Activated naive CD8-positive, alpha-beta T cell treated with anti-CD3 and anti-CD28 coated beads, Interleukin-2, amount 50 U/mL, for 24 hours (primary cell): Measurements from ENCODE around the gene FNBP1.
"Not testable (repeated sequence)": the region's sequence is repeated elsewhere in the genome, so short reads cannot be mapped to it uniquely, and the experiment has no call there.

Experiments used
- ATAC-seq: fragments of 150-1000 bp; cut with Tn5 transposase; one replicate; pipeline ENCODE4 v1.10.0; 2021
- DNase-seq: peaks from one replicate; pipeline ENCODE4 v3.0.0; 2021
- H3K27ac Mint-ChIP-seq: one replicate; pipeline ENCODE4 v1.8.0; 2021; ENCODE audit warnings: mild to moderate bottlenecking, mixed read lengths
- H3K27me3 Mint-ChIP-seq: one replicate; pipeline ENCODE4 v1.8.0; 2021; ENCODE audit warnings: mixed read lengths
- H3K36me3 Mint-ChIP-seq: one replicate; pipeline ENCODE4 v1.8.0; 2021; ENCODE audit warnings: low read depth, mixed read lengths
- H3K4me1 Mint-ChIP-seq: one replicate; pipeline ENCODE4 v1.8.0; 2021; ENCODE audit warnings: mixed read lengths
- H3K4me3 Mint-ChIP-seq: one replicate; pipeline ENCODE4 v1.8.0; 2021; ENCODE audit warnings: mild to moderate bottlenecking, moderate library complexity, mixed read lengths
- H3K9me3 Mint-ChIP-seq: one replicate; pipeline ENCODE4 v1.8.0; 2021; ENCODE audit warnings: mixed read lengths

The FNBP1 gene

DNA sequence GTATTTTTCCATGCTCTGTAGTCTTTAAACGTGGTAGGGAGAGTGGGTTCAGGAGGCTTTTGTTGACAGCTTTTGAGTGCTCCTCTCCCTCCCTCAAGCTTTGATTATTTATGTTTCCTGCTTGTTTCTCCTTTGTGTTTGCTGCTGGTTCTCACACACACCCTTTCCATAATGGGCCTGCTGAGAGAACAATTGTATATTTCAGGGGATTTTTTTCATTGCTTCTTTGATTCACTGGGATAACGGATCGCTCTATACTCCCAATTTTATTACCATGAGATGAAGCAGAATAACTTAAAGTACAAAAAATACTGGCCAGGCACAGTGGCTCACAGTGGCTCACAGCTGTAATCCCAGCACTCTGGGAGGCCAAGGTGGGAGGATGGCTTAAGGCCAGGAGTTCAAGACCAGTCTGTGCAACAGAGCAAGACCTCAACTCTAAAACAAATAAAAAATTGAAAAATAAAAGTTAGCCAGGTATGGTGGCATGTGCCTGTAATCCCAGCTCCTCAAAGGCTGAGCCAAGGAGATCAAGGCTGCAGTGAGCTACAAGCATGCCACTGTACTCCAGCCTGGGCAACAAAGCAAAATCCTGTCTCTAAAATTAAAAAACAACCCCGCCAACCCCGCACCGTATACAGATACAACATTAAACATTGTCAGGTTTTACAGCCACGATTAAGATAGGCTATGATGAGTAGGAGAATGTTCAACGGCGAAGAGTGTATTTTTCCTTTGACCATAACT lies 140.8 kb downstream of the FNBP1 start:
- Mint-ChIP-seq H3K9me3 (peaks cover under 1% of the 10 kb centered on the region), H3K4me1 (peaks cover 56% of the 10 kb centered on the region), H3K27ac (peak overlapping the region; percentile 82), H3K36me3 (peaks cover 82% of the 10 kb centered on the region), H3K4me3 (no peak overlapping the region), H3K27me3 (no peaks in the 10 kb centered on the region)
- DNase-seq (no peak), ATAC-seq (no peak)

DNA sequence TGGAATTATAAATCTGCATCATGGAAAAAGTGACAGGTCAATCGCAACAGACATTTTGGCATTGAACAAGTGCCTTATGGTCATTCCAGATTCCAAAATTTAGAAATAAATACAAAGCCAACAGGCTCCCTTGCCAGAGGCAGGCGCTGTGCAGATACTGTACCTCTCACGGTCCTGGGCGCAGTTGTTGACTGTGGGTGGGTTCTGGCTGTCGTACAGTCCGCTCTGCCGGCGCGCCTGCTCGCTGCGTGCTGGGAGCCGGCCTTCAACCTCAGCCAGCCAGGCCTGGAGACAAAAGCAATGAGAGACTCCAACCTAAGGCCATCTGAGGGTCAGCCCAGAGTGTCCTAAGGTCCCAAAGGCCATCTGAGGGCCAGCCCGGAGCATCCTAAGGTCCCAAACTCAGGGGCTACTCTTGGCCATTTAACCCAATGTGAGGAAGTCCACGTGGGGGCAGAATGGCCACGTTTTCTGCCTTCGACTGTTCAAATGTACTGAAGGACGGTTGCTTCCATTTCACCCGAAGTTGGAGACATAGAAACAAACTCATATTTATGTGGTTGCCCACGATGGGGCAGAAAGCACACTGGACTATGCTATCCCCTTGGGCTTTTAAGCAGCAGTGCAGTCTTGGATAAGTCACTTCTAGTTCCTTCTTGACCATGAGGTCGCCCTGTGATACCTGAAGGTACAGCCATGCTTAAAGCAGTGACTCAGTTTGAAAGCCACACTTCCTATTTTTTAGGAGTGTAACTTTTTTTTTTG lies 142.5 kb downstream of the FNBP1 start:
- Mint-ChIP-seq H3K36me3 (peaks cover 84% of the 10 kb centered on the region), H3K27ac (peak overlapping the region; percentile 82), H3K9me3 (peaks cover 6% of the 10 kb centered on the region), H3K4me3 (no peak overlapping the region), H3K27me3 (no peaks in the 10 kb centered on the region), H3K4me1 (peaks cover 69% of the 10 kb centered on the region)
- DNase-seq = no peak
- ATAC-seq = peak; percentile 12

DNA sequence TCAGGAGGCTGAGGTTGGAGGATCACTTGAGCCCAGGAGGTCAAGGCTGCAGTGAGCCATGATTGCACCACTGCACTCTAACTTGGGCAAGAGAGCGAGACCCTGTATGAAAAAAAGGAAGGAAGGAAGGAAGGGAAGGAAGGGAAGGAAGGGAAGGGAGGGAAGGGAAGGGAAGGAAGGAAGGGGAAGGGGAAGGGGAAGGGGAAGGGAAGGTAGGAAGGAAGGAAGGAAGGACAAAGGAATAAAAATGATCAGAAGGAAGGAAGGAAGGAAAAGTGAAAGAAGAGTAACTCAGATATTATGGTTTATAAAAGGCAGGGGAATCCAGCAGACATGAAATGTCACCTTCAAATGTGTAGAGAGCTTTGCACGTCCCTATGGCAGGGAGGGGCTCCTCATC lies 143.4 kb downstream of the FNBP1 start:
- no peak overlapping the region for H3K4me3 Mint-ChIP-seq
- H3K4me1 Mint-ChIP-seq = peaks cover 74% of the 10 kb centered on the region
- DNase-seq (no peak), ATAC-seq (no peak)
- peak overlapping the region; percentile 82 for H3K27ac Mint-ChIP-seq
- peaks cover 6% of the 10 kb centered on the region for H3K9me3 Mint-ChIP-seq
- peaks cover 87% of the 10 kb centered on the region for H3K36me3 Mint-ChIP-seq
- H3K27me3 Mint-ChIP-seq = no peaks in the 10 kb centered on the region

DNA sequence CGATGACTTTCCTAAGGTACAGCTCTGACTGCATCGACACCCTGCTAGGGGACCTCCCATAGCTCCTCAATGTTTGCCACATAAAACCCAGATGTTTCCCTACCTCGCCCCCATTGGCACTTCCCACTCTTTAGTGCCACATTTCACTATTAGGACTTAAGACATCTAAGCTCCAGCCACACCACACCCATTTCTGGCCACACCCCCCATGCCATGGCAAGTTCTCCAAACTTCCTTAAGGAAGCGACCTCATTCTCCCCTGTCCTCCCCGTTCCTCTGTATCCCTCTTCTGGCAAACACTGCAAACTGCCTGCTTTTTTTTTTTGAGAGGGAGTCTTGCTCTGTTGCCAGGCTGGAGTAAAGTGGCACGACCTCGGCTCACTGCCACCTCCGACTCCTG lies 144.8 kb downstream of the FNBP1 start:
- no peak overlapping the region for H3K4me3 Mint-ChIP-seq

DNA sequence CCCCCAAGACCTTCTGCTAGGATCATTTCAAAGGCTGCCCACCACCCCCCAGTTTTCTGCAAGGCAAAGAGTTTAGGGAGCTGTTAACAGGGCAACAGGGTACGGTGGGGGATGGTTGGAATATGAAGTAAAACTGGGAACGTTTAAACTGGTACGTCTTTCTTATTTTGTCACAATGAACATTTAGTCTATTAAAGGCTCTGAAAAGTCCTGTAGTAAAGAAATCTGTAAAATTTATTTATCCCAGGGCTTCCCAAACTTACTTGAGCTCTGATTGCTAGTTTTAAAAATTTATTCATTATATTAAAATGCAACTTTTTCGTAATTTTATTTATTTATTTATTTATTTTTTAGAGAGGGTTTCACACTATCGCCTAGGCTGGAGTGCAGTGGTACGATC lies 145.7 kb downstream of the FNBP1 start:
- Mint-ChIP-seq H3K4me3 (no peak overlapping the region), H3K36me3 (peaks cover 81% of the 10 kb centered on the region), H3K27me3 (no peaks in the 10 kb centered on the region), H3K4me1 (peaks cover 90% of the 10 kb centered on the region), H3K27ac (peak overlapping the region; percentile 100), H3K9me3 (peaks cover 6% of the 10 kb centered on the region)
- no peak for DNase-seq
- ATAC-seq = no peak

More for the DNA sequence above, 144.8 kb downstream of the FNBP1 start:
- peaks cover 86% of the 10 kb centered on the region for H3K4me1 Mint-ChIP-seq
- peaks cover 6% of the 10 kb centered on the region for H3K9me3 Mint-ChIP-seq
- peak overlapping the region; percentile 81 for H3K27ac Mint-ChIP-seq
- H3K27me3 Mint-ChIP-seq = no peaks in the 10 kb centered on the region
- peaks cover 83% of the 10 kb centered on the region for H3K36me3 Mint-ChIP-seq
- DNase-seq (no peak), ATAC-seq (no peak)

DNA sequence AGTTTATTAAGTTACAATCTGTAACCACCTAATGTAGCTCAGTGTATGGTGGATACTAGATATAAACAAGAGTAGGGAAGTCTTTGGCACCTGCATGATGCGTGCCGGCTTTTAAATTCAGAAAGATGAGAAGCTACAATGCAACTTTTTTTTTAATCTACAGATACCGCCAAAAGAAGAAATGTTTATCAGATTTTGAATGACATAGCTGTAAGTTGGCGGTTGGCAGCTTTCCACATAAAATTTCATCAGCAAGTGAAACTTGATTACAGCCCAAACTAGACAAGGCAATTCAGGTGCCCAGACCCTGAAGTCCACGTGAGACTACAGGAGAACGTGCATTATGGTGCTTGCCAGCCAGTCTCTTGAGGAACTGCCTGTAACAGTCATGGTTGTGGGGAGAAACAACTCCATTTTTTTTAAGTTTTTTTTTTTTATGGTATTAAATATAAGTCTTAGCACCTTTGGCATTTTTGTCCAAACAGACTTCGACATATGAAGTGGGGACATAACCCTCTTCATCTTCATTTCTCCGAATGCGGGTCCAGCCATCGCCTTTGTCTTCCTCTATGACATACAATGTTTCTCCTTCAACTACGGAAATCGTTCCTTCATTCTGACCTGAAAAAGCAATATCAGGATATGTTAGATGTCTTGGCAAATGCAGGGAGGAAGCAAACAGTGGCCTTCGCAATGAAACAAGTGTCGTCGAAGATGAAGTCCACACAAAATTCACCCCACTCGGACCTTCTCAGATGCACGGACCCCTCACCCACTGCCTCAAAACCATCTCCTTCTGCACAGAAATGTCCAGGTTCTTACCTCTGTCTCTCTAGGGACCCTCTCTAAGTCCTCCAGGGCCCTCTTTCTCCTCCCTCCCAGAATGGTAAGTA lies 147.4 kb downstream of the FNBP1 start:
- peak overlapping the region; percentile 14 for H3K4me3 Mint-ChIP-seq
- DNase-seq (no peak), ATAC-seq (no peak)
- H3K4me1 Mint-ChIP-seq = peaks cover 90% of the 10 kb centered on the region
- H3K9me3 Mint-ChIP-seq = peaks cover 6% of the 10 kb centered on the region
- no peaks in the 10 kb centered on the region for H3K27me3 Mint-ChIP-seq
- H3K36me3 Mint-ChIP-seq = peaks cover 74% of the 10 kb centered on the region
- H3K27ac Mint-ChIP-seq = peak overlapping the region; percentile 100

DNA sequence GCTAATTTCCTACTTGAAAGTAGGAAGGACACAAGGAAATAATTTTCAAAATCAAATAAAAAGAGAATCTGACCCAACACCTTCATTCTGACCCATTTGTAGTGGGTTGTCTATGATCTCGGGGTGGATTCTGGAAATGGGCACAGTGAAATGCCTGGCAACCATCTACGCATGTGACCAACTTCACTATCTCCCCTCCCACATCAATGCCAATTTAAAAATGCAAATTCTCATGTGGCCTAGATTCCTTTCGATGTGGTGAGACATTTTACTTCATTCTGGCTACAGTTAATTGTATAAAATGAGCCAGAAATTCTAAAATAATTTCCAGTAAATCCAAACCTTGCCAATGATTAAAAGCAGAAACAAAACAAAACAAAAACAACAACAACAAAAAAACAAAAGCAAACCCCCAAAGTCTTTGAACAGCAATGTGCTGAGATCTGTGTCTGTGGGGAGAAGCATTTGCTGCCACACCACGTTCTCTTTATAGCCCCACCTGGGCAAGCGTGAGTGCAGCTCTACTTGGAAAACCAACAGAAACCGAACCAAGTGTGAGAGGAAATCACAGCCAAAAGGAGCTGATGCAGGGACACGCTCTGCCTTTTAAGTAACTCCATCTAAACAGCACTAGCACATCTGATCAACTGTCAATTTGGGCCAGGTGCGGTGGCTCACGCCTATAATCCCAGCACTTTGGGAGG lies 148.7 kb downstream of the FNBP1 start:
- Mint-ChIP-seq H3K4me1 (peaks cover 91% of the 10 kb centered on the region), H3K36me3 (peaks cover 70% of the 10 kb centered on the region), H3K27ac (peak overlapping the region; percentile 100), H3K9me3 (peaks cover 6% of the 10 kb centered on the region), H3K27me3 (no peaks in the 10 kb centered on the region), H3K4me3 (peak overlapping the region; percentile 27)
- peak; percentile 12 for ATAC-seq
- no peak for DNase-seq

DNA sequence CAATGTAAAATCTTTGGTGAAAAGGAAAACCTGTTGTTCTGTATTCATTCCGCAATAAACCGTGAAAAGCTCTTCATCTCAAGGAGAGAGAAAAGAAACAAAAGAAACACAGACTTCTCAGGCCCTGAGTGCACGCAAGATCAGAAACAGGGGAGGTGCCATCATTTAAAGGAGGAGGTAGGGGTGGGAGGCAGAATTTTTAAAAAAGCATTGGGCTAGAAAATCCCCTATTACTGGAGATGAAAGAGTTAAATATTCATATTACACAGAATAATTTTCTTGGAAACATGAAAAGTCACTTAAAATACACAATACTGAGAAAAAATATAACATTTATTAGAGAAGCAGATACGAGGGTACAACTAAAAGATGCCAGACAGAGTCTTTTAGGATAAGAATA lies 151.4 kb downstream of the FNBP1 start:
- Mint-ChIP-seq H3K4me1 (peaks cover 100% of the 10 kb centered on the region), H3K36me3 (peaks cover 65% of the 10 kb centered on the region), H3K4me3 (peak overlapping the region; percentile 98), H3K9me3 (no peaks in the 10 kb centered on the region), H3K27me3 (peaks cover 3% of the 10 kb centered on the region), H3K27ac (peak overlapping the region; percentile 100)
- ATAC-seq (no peak), DNase-seq (no peak)

DNA sequence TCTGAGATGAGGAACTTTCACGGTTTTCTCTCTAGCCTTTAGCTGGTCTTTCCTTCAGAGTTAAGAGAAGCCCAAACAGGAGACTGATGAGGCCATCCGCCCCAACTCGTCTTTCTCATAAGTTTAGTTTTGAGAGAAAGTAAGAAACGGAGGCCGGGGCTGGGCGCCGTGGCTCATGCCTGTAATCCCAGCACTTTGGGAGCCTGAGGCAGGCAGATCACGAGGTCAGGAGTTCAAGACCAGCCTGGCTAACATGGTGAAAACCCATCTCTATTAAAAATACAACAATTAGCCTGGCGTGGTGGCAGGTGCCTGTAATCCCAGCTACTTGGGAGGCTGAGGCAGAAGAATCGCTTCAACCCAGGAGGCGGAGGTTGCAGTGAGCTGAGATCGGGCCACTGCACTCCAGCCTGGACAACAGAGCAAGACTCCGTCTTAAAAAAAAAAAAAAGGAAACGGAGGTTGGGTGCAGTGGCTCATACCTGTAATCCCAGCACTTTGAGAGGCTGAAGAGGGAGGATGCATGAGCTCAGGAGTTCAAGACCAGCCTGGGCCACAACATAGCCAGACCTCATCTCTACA lies 152.2 kb downstream of the FNBP1 start:
- not testable (repeated sequence) for DNase-seq, ATAC-seq, H3K9me3 Mint-ChIP-seq, H3K27me3 Mint-ChIP-seq
- Mint-ChIP-seq H3K27ac (peak overlapping the region; percentile 100), H3K36me3 (peaks cover 59% of the 10 kb centered on the region), H3K4me1 (peaks cover 99% of the 10 kb centered on the region), H3K4me3 (peak overlapping the region; percentile 98)

DNA sequence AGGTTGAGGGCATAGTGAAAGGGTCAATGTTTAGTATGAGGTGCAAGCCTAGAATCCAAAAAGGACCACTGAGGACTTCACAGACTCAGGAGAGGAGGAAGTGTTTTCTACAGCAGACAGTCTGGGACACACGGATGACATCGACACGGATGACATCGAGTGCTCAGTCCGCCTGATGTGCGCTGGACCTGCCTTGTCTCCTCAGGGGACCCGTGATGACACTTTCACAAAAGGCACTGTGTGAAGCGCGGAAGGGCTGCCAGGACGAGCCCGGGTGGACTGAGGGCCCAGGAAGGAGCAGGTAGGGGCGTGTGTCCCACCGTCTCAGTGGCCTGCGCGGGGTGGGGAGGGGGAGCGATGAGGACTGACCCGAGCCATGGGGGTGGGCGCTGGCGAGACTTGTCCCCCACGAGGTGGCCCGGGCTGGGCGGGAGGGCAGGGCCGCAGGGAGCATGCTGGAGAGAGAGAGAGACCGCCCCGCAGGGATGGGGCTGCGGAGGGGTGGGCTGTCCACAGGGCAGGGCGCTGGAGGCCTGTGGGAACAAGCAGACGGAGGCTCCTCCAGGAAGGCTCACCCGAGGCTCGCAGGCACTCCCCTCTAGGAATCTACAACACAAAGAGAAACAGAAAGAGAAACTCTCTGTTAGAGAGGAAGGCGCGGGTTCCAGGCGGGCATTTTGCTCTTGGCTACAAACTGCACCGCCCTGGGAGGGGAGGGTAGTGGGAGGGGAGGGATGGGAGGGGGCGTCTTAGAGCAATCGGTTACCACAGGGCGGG lies 152.9 kb downstream of the FNBP1 start:
- Mint-ChIP-seq H3K4me3 (peak overlapping the region; percentile 98), H3K4me1 (peaks cover 96% of the 10 kb centered on the region), H3K36me3 (peaks cover 57% of the 10 kb centered on the region), H3K27ac (peak overlapping the region; percentile 100), H3K9me3 (no peaks in the 10 kb centered on the region), H3K27me3 (peaks cover 3% of the 10 kb centered on the region)
- ATAC-seq (peak; percentile 5), DNase-seq (peak; percentile 77)

DNA sequence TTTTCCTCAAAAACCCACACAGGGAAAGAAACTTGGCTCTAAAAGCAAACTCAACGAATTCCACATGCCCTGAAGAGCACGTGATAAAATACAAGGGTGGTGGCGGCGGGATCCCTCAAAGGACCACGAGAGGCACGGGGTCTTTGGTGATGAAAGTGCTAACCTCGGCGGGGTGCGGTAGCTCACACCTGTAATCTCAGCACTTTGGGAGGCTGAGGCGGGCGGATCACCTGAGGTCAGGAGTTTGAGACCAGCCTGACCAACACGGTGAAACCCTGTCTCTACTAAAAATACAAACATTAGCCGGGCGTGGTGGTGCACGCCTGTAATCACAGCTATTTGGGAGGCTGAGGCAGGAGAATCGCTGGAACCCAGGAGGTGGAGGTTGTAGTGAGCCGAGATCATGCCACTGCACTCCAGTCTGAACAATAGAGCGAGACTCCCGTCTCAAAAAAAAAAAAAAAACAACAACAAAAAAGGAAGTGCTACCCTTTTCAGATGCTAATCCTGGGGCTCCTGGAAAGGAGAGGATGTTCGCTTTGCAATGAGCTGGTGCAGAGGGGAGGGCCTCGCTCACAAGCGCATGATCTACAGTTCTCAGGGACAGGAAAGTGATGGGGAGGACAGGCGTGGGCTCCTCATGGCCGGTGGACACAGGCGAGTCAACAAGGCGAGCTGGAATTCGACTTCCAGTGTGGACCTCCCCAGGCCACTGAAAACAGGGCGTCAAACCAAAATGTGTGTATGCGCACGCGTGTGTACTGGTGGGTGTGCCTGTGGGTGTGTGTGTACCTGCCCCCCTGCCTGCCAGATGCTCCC lies 153.7 kb downstream of the FNBP1 start:
- peak overlapping the region; percentile 100 for H3K27ac Mint-ChIP-seq
- DNase-seq (peak; percentile 56), ATAC-seq (no peak)
- H3K27me3 Mint-ChIP-seq = peaks cover 3% of the 10 kb centered on the region
- H3K36me3 Mint-ChIP-seq = peaks cover 58% of the 10 kb centered on the region
- peaks cover 93% of the 10 kb centered on the region for H3K4me1 Mint-ChIP-seq
- no peaks in the 10 kb centered on the region for H3K9me3 Mint-ChIP-seq
- peak overlapping the region; percentile 98 for H3K4me3 Mint-ChIP-seq

DNA sequence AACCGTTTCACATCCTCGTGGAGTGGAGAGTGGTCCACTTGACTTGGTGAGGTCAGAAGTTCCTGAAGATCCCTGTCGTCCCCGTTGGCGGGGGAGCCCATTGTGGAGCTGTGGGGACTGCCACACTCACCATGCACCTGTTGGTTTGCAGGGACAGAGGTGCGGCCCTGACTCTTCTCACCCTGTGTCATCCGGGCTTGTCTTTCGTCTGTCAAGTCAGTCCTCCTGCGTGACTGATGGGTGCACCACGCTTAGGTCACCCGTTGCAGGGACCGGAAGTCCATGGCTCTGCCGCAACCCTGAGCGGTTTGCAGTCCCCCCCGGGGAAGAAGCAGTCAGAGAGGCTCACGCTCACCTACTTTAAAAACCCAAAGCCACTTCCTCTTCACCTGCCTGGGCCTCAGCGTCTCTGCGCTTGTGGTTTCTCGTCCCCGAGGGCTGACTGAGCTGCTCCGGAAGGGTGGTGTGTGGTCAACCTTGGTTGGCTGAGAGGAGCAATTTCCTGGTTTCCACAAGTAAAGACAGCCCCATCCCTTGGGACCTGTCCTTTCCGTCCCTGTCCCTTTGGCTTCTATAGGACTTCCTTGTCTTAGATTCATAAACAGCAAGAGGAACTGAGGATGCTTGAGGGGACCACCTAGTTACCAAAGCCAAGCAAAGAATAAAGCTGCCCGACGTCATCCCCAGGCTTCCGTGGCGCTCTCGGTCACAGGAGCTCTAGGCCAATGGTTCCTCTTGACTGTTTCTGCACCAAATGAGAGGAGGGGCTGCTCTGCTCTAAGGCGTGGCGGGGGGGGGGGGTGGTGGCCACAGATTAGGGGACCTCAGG lies 154.5 kb downstream of the FNBP1 start:
- peak; percentile 55 for ATAC-seq
- peaks cover 93% of the 10 kb centered on the region for H3K4me1 Mint-ChIP-seq
- H3K9me3 Mint-ChIP-seq = no peaks in the 10 kb centered on the region
- peak overlapping the region; percentile 100 for H3K27ac Mint-ChIP-seq
- peaks cover 57% of the 10 kb centered on the region for H3K36me3 Mint-ChIP-seq
- DNase-seq = peak; percentile 89
- peaks cover 3% of the 10 kb centered on the region for H3K27me3 Mint-ChIP-seq
- H3K4me3 Mint-ChIP-seq = peak overlapping the region; percentile 98
